Common myeloid progenitor, CD34-positive (primary cell): ENCODE measurements around the gene SRI.

ENCODE experiments used
- CTCF ChIA-PET: fragments of 350-600 bp; sonication (Branson Sonifier 250); formaldehyde crosslinking; loops from one replicate; lab custom pipeline; 2021; ENCODE audit warnings: antibody characterized with exemption; lab: Charles Lee
- POLR2A ChIA-PET: fragments of 350-600 bp; sonication (Branson Sonifier 250); formaldehyde crosslinking; loops from one replicate; lab custom pipeline; 2021; ENCODE audit warnings: antibody characterized with exemption; lab: Charles Lee
- DNase-seq, 3 donors: peaks; one replicate each; pipeline versions ENCODE4 v3.0.0 to v3.0.0-alpha.2; 2013
- H3K27ac ChIP-seq, 2 experiments: 1 replicate in 1 of 2; 2 replicates in 1 of 2; pipeline ENCODE4 v1.7.0; 2013; ENCODE audit warnings: inconsistent platforms in 2 of 2, low read length in 2 of 2, mild to moderate bottlenecking in 2 of 2, low read depth in 1 of 2, moderate library complexity in 1 of 2; ENCODE audit not compliant: severe bottlenecking in 2 of 2, insufficient read depth in 1 of 2, poor library complexity in 1 of 2
- H3K27me3 ChIP-seq, 5 experiments: replicated peaks in 2 of 5; 1 replicate in 3 of 5; 2 replicates in 2 of 5; pipeline versions ENCODE4 v1.6.1 to v1.7.0; 2013; ENCODE audit warnings: low read length in 4 of 5, mild to moderate bottlenecking in 2 of 5, moderate library complexity in 2 of 5, inconsistent platforms in 1 of 5; ENCODE audit not compliant: insufficient read depth in 5 of 5, control insufficient read depth in 4 of 5
- H3K36me3 ChIP-seq, 4 experiments: 1 replicate in 2 of 4; 2 replicates in 2 of 4; pipeline versions ENCODE4 v1.6.1 to v1.7.0; 2013; ENCODE audit warnings: low read length in 3 of 4, control low read depth in 1 of 4, mild to moderate bottlenecking in 1 of 4; ENCODE audit not compliant: control insufficient read depth in 4 of 4, insufficient read depth in 4 of 4
- H3K4me1 ChIP-seq, 4 experiments: 1 replicate in 3 of 4; 2 replicates in 1 of 4; pipeline versions ENCODE4 v1.6.1 to v1.7.1; 2013; ENCODE audit warnings: low read length in 3 of 4, mild to moderate bottlenecking in 3 of 4, control low read depth in 1 of 4, inconsistent platforms in 1 of 4, moderate library complexity in 1 of 4; ENCODE audit not compliant: control insufficient read depth in 4 of 4, insufficient read depth in 4 of 4; ENCODE audit errors: control extremely low read depth in 1 of 4
- H3K4me3 ChIP-seq, 7 experiments: 1 replicate in 4 of 7; 2 replicates in 3 of 7; pipeline versions ENCODE4 v1.5.1 to v1.7.0; 2013; ENCODE audit warnings: mild to moderate bottlenecking in 7 of 7, low read length in 6 of 7, moderate library complexity in 6 of 7, inconsistent platforms in 2 of 7, low read depth in 2 of 7, control low read depth in 1 of 7; ENCODE audit not compliant: insufficient read depth in 4 of 7, control insufficient read depth in 1 of 7; ENCODE audit errors: extremely low read depth in 1 of 7
- H3K9me3 ChIP-seq, 5 experiments: 1 replicate in 4 of 5; 2 replicates in 1 of 5; pipeline versions ENCODE4 v1.6.1 to v1.7.1; 2013; ENCODE audit warnings: low read length in 4 of 5, mild to moderate bottlenecking in 2 of 5, inconsistent platforms in 1 of 5, low read depth in 1 of 5, moderate library complexity in 1 of 5; ENCODE audit not compliant: control insufficient read depth in 4 of 5, insufficient read depth in 2 of 5; ENCODE audit errors: control extremely low read depth in 1 of 5
- WGBS: methylation state at CpG from one replicate; pipeline ENCODE4 v1.1.5; 2013; ENCODE audit not compliant: insufficient coverage; 5-methylcytosine and 5-hydroxymethylcytosine counted together

Gene SRI

GRCh38 chr7:88215295-88215694 lies 4.5 kb downstream of the SRI start:
- WGBS, result no CpG with 5 or more reads among the region's 2 CpGs
- ChIA-PET CTCF (no interaction called here), POLR2A (no interaction called here)
- no peak for DNase-seq
- H3K36me3 ChIP-seq, result peaks cover 22 to 58% (median 40%) of the 10 kb centered on the region in 4 experiments
- peaks cover 15 to 22% (median 20%) of the 10 kb centered on the region in 4 experiments for H3K4me1 ChIP-seq
- H3K4me3 ChIP-seq, result no peak overlapping the region
- no peaks in the 10 kb centered on the region for H3K9me3 ChIP-seq
- no peaks in the 10 kb centered on the region for H3K27me3 ChIP-seq
- H3K27ac ChIP-seq, result no peak overlapping the region

- CTCF ChIA-PET, result interaction anchor here (1.1 kb wide), 1 partner anchor 10 kb away, joined by 3 read pairs; no protein-coding TSS in a partner anchor
- Histone ChIP-seq H3K4me3 (no peak overlapping the region), H3K27me3 (no peaks in the 10 kb centered on the region), H3K9me3 (no peaks in the 10 kb centered on the region), H3K36me3 (peaks cover 26 to 66% (median 43%) of the 10 kb centered on the region in 4 experiments), H3K4me1 (peaks cover 15 to 21% (median 18%) of the 10 kb centered on the region in 4 experiments), H3K27ac (no peak overlapping the region)
- DNase-seq, result no peak
- POLR2A ChIA-PET, result no interaction called here
- WGBS, result no CpG with 5 or more reads among the region's 2 CpGs
These were observed 5.4 kb downstream of the SRI start for GRCh38 chr7:88214456-88214855.

GRCh38 chr7:88212918-88213317 lies 6.9 kb downstream of the SRI start:
- no CpG with 5 or more reads among the region's 1 CpG for WGBS
- Histone ChIP-seq H3K4me1 (peaks cover 5 to 8% (median 6%) of the 10 kb centered on the region in 4 experiments), H3K4me3 (no peak overlapping the region), H3K27ac (no peak overlapping the region), H3K27me3 (no peaks in the 10 kb centered on the region), H3K36me3 (peaks cover 32 to 80% (median 54%) of the 10 kb centered on the region in 4 experiments), H3K9me3 (no peaks in the 10 kb centered on the region)
- ChIA-PET CTCF (no interaction called here), POLR2A (no interaction called here)
- DNase-seq, result no peak

GRCh38 chr7:88208521-88208920 lies 11.3 kb downstream of the SRI start:
- Histone ChIP-seq H3K4me1 (no peaks in the 10 kb centered on the region), H3K4me3 (no peak overlapping the region), H3K27me3 (no peaks in the 10 kb centered on the region), H3K9me3 (no peaks in the 10 kb centered on the region), H3K36me3 (peaks cover 34 to 87% (median 54%) of the 10 kb centered on the region in 4 experiments), H3K27ac (no peak overlapping the region)
- no peak for DNase-seq
- ChIA-PET CTCF (interaction anchor here (1.1 to 1.7 kb wide), 2 partner anchors 8 to 10 kb away, joined by 4 to 7 read pairs; no protein-coding TSS in a partner anchor), POLR2A (no interaction called here)
- WGBS, result 100% methylated on average over 1 of the region's 3 CpGs

DNA sequence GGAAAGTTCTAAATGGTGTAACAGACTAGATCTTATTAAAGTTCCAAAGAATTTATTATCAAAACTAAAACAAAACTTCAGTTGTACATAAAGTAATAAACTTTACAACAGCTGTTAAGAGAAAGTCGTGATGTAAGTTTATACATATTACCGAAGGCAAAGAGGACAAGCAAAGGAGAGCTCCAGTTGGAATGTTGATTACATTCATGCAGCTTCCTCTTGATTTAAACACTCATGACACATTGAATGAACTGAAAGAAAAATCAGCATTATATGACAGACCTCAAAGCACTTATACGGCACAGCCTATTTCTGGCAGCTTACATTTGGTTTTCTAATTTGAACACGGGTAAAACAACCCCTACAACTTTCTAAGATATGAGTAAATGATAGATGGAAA lies 13.6 kb downstream of the SRI start:
- no peaks in the 10 kb centered on the region for H3K4me1 ChIP-seq
- ChIA-PET CTCF (interaction anchor here (0.5 kb wide), 1 partner anchor 76 kb away, joined by 3 read pairs; no protein-coding TSS in a partner anchor), POLR2A (no interaction called here)
- H3K36me3 ChIP-seq, result peaks cover 29 to 75% (median 48%) of the 10 kb centered on the region in 4 experiments
- no peaks in the 10 kb centered on the region for H3K27me3 ChIP-seq
- no peak for DNase-seq
- no peak overlapping the region for H3K27ac ChIP-seq
- no CpG with 5 or more reads among the region's 4 CpGs for WGBS
- no peak overlapping the region for H3K4me3 ChIP-seq
- H3K9me3 ChIP-seq, result no peaks in the 10 kb centered on the region

- Histone ChIP-seq H3K4me1 (no peaks in the 10 kb centered on the region), H3K27me3 (no peaks in the 10 kb centered on the region), H3K4me3 (no peak overlapping the region), H3K9me3 (no peaks in the 10 kb centered on the region), H3K36me3 (peaks cover 26 to 74% (median 49%) of the 10 kb centered on the region in 4 experiments), H3K27ac (peak overlapping the region in 1 of 2 experiments; percentile 15)
- ChIA-PET CTCF (no interaction called here), POLR2A (no interaction called here)
- no peak for DNase-seq
These were observed 14.7 kb downstream of the SRI start for GRCh38 chr7:88205179-88205578.

DNA sequence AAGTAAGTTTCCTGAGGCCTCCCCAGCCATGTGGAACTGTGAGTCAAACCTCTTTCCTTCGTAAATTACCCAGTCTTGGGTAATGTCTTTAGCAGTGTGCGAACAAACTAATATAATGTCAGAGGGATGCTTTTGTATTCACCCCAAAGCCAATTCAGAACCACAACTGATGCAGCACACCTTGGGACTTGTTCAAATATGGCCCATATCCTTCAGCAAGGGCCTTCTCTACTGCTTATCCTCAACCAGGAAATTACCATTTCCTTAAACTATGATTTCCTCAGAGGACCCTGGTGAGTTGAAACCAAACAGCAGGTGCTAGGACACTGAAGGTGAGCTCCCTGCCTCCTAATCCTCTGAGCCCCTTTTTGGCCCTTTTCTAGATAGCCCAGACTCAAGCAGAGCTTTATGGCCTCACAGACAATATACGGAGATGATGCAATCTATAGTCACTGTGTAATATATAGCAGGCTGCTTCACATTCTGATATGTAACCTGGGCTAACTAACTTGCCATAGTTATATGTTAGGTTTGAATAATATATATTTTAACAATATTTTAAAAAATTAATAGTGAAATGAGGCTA lies 15.2 kb downstream of the SRI start:
- no peaks in the 10 kb centered on the region for H3K27me3 ChIP-seq
- no peaks in the 10 kb centered on the region for H3K4me1 ChIP-seq
- POLR2A ChIA-PET, result no interaction called here
- no peak overlapping the region for H3K4me3 ChIP-seq
- no peaks in the 10 kb centered on the region for H3K9me3 ChIP-seq
- CTCF ChIA-PET, result no interaction called here
- no peak for DNase-seq
- whole genome bisulfite sequencing, result 100% methylated on average over 2 of the region's 3 CpGs
- peak overlapping the region in 1 of 2 experiments; percentile 15 for H3K27ac ChIP-seq
- H3K36me3 ChIP-seq, result peaks cover 23 to 69% (median 46%) of the 10 kb centered on the region in 4 experiments
